MG63 (cell line): Measurements from ENCODE around the gene ARHGEF9. TPM values are rescaled to one million over a fixed set of nuclear protein-coding genes. Genes with fewer than 3 reads are reported as not detected.
A peak's percentile ranks its signal among the peaks of the same experiment; 100 is the strongest.

Source experiments
- DNase-seq: peaks from one replicate; pipeline ENCODE4 v3.0.0-alpha.2; 2020
- H3K27me3 ChIP-seq: fragments of 250-450 bp; sonication (Bioruptor Pico); 2 replicates; pipeline ENCODE4 v1.5.1; 2020; ENCODE audit warnings: mild to moderate bottlenecking, moderate library complexity
- H3K36me3 ChIP-seq: fragments of 250-450 bp; sonication (Bioruptor Pico); 2 replicates; pipeline ENCODE4 v1.5.1; 2020; ENCODE audit warnings: mild to moderate bottlenecking, moderate library complexity
- H3K4me3 ChIP-seq: fragments of 250-450 bp; sonication (Bioruptor Pico); 2 replicates; pipeline ENCODE4 v1.5.1; 2020; ENCODE audit warnings: mild to moderate bottlenecking, moderate library complexity
- H3K9me3 ChIP-seq: fragments of 250-450 bp; sonication (Bioruptor Pico); 2 replicates; pipeline ENCODE4 v1.5.1; 2020; ENCODE audit warnings: mild to moderate bottlenecking, moderate library complexity
- total RNA-seq: library from RNA; depleted of rRNA; stranded (reverse); fragments of >200 nt; shearing (Covaris generic); gene quantifications from 2 replicates; pipeline ENCODE4 v1.2.3, GENCODE V29; 2014; ENCODE audit warnings: low replicate concordance

ARHGEF9 gene
- total RNA-seq, 1 experiment from 2014 or later, result 13.4 TPM

GRCh38 chrX:63754860-63755579 lies 30.0 kb downstream of the ARHGEF9 start:
- peak overlapping the region; percentile 74 for H3K4me3 ChIP-seq
- DNase-seq, result peak; percentile 92
- H3K27me3 ChIP-seq, result no peaks in the 10 kb centered on the region
- H3K36me3 ChIP-seq, result no peaks in the 10 kb centered on the region
- no peaks in the 10 kb centered on the region for H3K9me3 ChIP-seq

GRCh38 chrX:63754136-63754859 lies 30.7 kb downstream of the ARHGEF9 start:
- H3K36me3 ChIP-seq, result no peaks in the 10 kb centered on the region
- H3K4me3 ChIP-seq, result peak overlapping the region; percentile 74
- no peak for DNase-seq
- H3K9me3 ChIP-seq, result no peaks in the 10 kb centered on the region
- no peaks in the 10 kb centered on the region for H3K27me3 ChIP-seq

GRCh38 chrX:63751481-63751880 lies 33.5 kb downstream of the ARHGEF9 start:
- Histone ChIP-seq H3K27me3 (no peaks in the 10 kb centered on the region), H3K9me3 (no peaks in the 10 kb centered on the region), H3K36me3 (no peaks in the 10 kb centered on the region)

GRCh38 chrX:63750811-63751210 lies 34.2 kb downstream of the ARHGEF9 start:
- no peaks in the 10 kb centered on the region for H3K27me3 ChIP-seq

More at GRCh38 chrX:63751481-63751880, 33.5 kb downstream of the ARHGEF9 start:
- DNase-seq, result no peak
- no peak overlapping the region for H3K4me3 ChIP-seq

GRCh38 chrX:63747331-63747730 lies 37.7 kb downstream of the ARHGEF9 start:
- Histone ChIP-seq H3K27me3 (no peaks in the 10 kb centered on the region), H3K9me3 (no peaks in the 10 kb centered on the region), H3K36me3 (no peaks in the 10 kb centered on the region), H3K4me3 (no peak overlapping the region)
- DNase-seq, result no peak

More at GRCh38 chrX:63750811-63751210, 34.2 kb downstream of the ARHGEF9 start:
- DNase-seq, result no peak
- Histone ChIP-seq H3K36me3 (no peaks in the 10 kb centered on the region), H3K9me3 (no peaks in the 10 kb centered on the region), H3K4me3 (no peak overlapping the region)

- Histone ChIP-seq H3K36me3 (no peaks in the 10 kb centered on the region), H3K9me3 (no peaks in the 10 kb centered on the region), H3K4me3 (no peak overlapping the region), H3K27me3 (no peaks in the 10 kb centered on the region)
- no peak for DNase-seq
Measured at GRCh38 chrX:63746715-63747114, 38.3 kb downstream of the ARHGEF9 start.

- Histone ChIP-seq H3K9me3 (no peaks in the 10 kb centered on the region), H3K4me3 (no peak overlapping the region), H3K36me3 (no peaks in the 10 kb centered on the region), H3K27me3 (no peaks in the 10 kb centered on the region)
- DNase-seq, result no peak
Measured at GRCh38 chrX:63746278-63746677, 38.7 kb downstream of the ARHGEF9 start.

GRCh38 chrX:63744850-63745394 lies 40.1 kb downstream of the ARHGEF9 start:
- Histone ChIP-seq H3K27me3 (no peaks in the 10 kb centered on the region), H3K4me3 (no peak overlapping the region), H3K36me3 (no peaks in the 10 kb centered on the region), H3K9me3 (no peaks in the 10 kb centered on the region)
- no peak for DNase-seq

GRCh38 chrX:63743596-63743995 lies 41.4 kb downstream of the ARHGEF9 start:
- Histone ChIP-seq H3K9me3 (no peaks in the 10 kb centered on the region), H3K36me3 (no peaks in the 10 kb centered on the region), H3K4me3 (no peak overlapping the region), H3K27me3 (no peaks in the 10 kb centered on the region)
- DNase-seq, result no peak

- H3K9me3 ChIP-seq, result no peaks in the 10 kb centered on the region
- H3K27me3 ChIP-seq, result no peaks in the 10 kb centered on the region
- no peaks in the 10 kb centered on the region for H3K36me3 ChIP-seq
- H3K4me3 ChIP-seq, result no peak overlapping the region
- DNase-seq, result no peak
Measured at GRCh38 chrX:63740382-63740781, 44.6 kb downstream of the ARHGEF9 start.

- Histone ChIP-seq H3K36me3 (no peaks in the 10 kb centered on the region), H3K4me3 (no peak overlapping the region), H3K27me3 (no peaks in the 10 kb centered on the region), H3K9me3 (no peaks in the 10 kb centered on the region)
- no peak for DNase-seq
Measured at GRCh38 chrX:63739885-63740284, 45.1 kb downstream of the ARHGEF9 start.

GRCh38 chrX:63738696-63739095 lies 46.3 kb downstream of the ARHGEF9 start:
- H3K4me3 ChIP-seq, result no peak overlapping the region
- no peak for DNase-seq
- no peaks in the 10 kb centered on the region for H3K27me3 ChIP-seq

GRCh38 chrX:63737131-63737921 lies 47.7 kb downstream of the ARHGEF9 start:
- Histone ChIP-seq H3K9me3 (no peaks in the 10 kb centered on the region), H3K36me3 (no peaks in the 10 kb centered on the region), H3K4me3 (no peak overlapping the region), H3K27me3 (no peaks in the 10 kb centered on the region)
- DNase-seq, result no peak

More at GRCh38 chrX:63738696-63739095, 46.3 kb downstream of the ARHGEF9 start:
- Histone ChIP-seq H3K9me3 (no peaks in the 10 kb centered on the region), H3K36me3 (no peaks in the 10 kb centered on the region)

GRCh38 chrX:63735882-63736281 lies 49.1 kb downstream of the ARHGEF9 start:
- no peak for DNase-seq
- Histone ChIP-seq H3K27me3 (no peaks in the 10 kb centered on the region), H3K9me3 (no peaks in the 10 kb centered on the region), H3K36me3 (no peaks in the 10 kb centered on the region), H3K4me3 (no peak overlapping the region)

- Histone ChIP-seq H3K4me3 (no peak overlapping the region), H3K27me3 (no peaks in the 10 kb centered on the region), H3K9me3 (no peaks in the 10 kb centered on the region), H3K36me3 (no peaks in the 10 kb centered on the region)
- DNase-seq, result no peak
Measured at GRCh38 chrX:63720293-63720692, 64.7 kb downstream of the ARHGEF9 start.

GRCh38 chrX:63719633-63720032 lies 65.4 kb downstream of the ARHGEF9 start:
- Histone ChIP-seq H3K4me3 (no peak overlapping the region), H3K36me3 (no peaks in the 10 kb centered on the region), H3K27me3 (no peaks in the 10 kb centered on the region), H3K9me3 (no peaks in the 10 kb centered on the region)
- DNase-seq, result no peak
